SJSA1 (cell line): ENCODE results near the gene TUT4. TPM values are rescaled to one million over a fixed set of nuclear protein-coding genes. Genes with fewer than 3 reads are reported as not detected.

Source experiments
- total RNA-seq: library from RNA; depleted of rRNA; stranded (reverse); fragments of >200 nt; shearing (Covaris generic); gene quantifications from 2 replicates; pipeline ENCODE4 v1.2.3, GENCODE V29; 2014; rRNA removed

Gene TUT4
- total RNA-seq, 1 experiment from 2014 or later = 28.2 TPM

Other genes with a start within 250 kb of the TUT4 start
- gene CC2D1B, start 186.9 kb downstream of the TUT4 start, total RNA-seq = 21.4 and 24.1 TPM in 2 replicates
- 21.9 and 23.9 TPM in 2 replicates for gene ORC1, start 148.7 kb downstream of the TUT4 start, total RNA-seq
- gene PRPF38A, start 148.5 kb downstream of the TUT4 start, total RNA-seq = 20.9 and 21.1 TPM in 2 replicates
- gene GPX7, start 49.3 kb upstream of the TUT4 start, total RNA-seq = 22.6 and 57.5 TPM in 2 replicates
- not detected in 2 replicates for gene SHISAL2A, start 80.1 kb upstream of the TUT4 start, total RNA-seq
- gene COA7, start 145.3 kb upstream of the TUT4 start, total RNA-seq = 9.4 and 12.3 TPM in 2 replicates
- 21.2 and 37.7 TPM in 2 replicates for gene ZYG11B, start 173.4 kb upstream of the TUT4 start, total RNA-seq